ENCODE measurements around the gene TTYH2. TPM values are rescaled to one million over a fixed set of nuclear protein-coding genes. Genes with fewer than 3 reads are reported as not detected.

Gene TTYH2
- total and polyA plus RNA-seq, 9 donors = 9.8 to 43.1 (median 18.9) TPM

DNA sequence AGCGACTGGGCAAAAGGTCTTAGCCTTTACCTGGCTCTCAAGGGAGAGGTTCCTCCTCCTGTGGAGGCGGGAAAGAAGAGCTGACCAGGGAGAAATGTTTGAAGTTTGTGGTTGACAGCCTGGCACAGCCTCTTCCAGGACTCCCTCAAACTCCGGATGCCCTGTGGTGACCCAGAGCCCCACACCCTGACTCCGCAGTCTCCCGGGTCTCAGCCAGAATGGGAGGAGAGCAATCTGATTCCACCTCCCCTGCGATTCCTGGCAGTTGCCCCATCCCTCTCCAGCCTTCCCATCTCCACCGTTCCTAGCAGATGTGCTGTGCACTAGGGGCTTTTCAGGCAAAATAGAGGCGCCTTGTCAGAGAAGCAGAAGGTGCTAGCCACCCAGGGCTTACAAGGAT, 55.2 kb downstream of the TTYH2 start:
- Histone ChIP-seq H3K27me3 (no peaks in the 10 kb centered on the region), H3K36me3 (no peaks in the 10 kb centered on the region), H3K27ac (no peak overlapping the region), H3K9me3 (no peaks in the 10 kb centered on the region), H3K4me3 (no peak overlapping the region), H3K4me1 (ENCODE audit: insufficient read depth) (peaks cover 2% of the 10 kb centered on the region)
- whole genome bisulfite sequencing, 3 donors = 37 to 44% (median 40%) methylated on average over 8 of the region's 8 CpGs
- intact Hi-C loops (cut with DNase I) = no loop called here
- no peak for TF ChIP-seq CTCF (IDR thresholded peaks at IDR 0.05)
- TF ChIP-seq EP300 (IDR thresholded peaks at IDR 0.05) = no peak
- no peak for TF ChIP-seq POLR2A (IDR thresholded peaks at IDR 0.05)
- no peak for DNase-seq

GRCh38 chr17:74270333-74270732, 57.0 kb downstream of the TTYH2 start:
- WGBS, 3 donors = 10 to 24% (median 11%) methylated on average over 10 of the region's 10 CpGs
- peaks cover 5% of the 10 kb centered on the region for H3K4me1 ChIP-seq (ENCODE audit: insufficient read depth)
- H3K4me3 ChIP-seq = no peak overlapping the region
- no peak for TF ChIP-seq CTCF (IDR thresholded peaks at IDR 0.05)
- TF ChIP-seq EP300 (IDR thresholded peaks at IDR 0.05) = no peak
- TF ChIP-seq POLR2A (IDR thresholded peaks at IDR 0.05) = no peak
- peak in 3 of 5 donors; percentile 39 to 57 (median 41) for DNase-seq
- H3K27me3 ChIP-seq = no peaks in the 10 kb centered on the region
- H3K9me3 ChIP-seq = no peaks in the 10 kb centered on the region
- no peak overlapping the region for H3K27ac ChIP-seq
- H3K36me3 ChIP-seq = no peaks in the 10 kb centered on the region
- intact Hi-C loops (cut with DNase I) = no loop called here

GRCh38 chr17:74271281-74271680, 57.9 kb downstream of the TTYH2 start:
- Histone ChIP-seq H3K4me1 (ENCODE audit: insufficient read depth) (peaks cover 10% of the 10 kb centered on the region), H3K36me3 (no peaks in the 10 kb centered on the region), H3K4me3 (no peak overlapping the region)

GRCh38 chr17:74271901-74272561, 58.7 kb downstream of the TTYH2 start:
- no peaks in the 10 kb centered on the region for H3K9me3 ChIP-seq
- intact Hi-C loops (cut with DNase I) = no loop called here
- TF ChIP-seq POLR2A (IDR thresholded peaks at IDR 0.05) = no peak
- TF ChIP-seq EP300 (IDR thresholded peaks at IDR 0.05) = no peak
- no peak for TF ChIP-seq CTCF (IDR thresholded peaks at IDR 0.05)
- H3K27ac ChIP-seq = no peak overlapping the region
- 61 to 76% (median 74%) methylated on average over 13 of the region's 13 CpGs for WGBS, 3 donors
- no peaks in the 10 kb centered on the region for H3K27me3 ChIP-seq
- DNase-seq = peak in 2 of 5 donors; percentile 27 to 49
- peaks cover 15% of the 10 kb centered on the region for H3K4me1 ChIP-seq (ENCODE audit: insufficient read depth)
- no peak overlapping the region for H3K4me3 ChIP-seq
- no peaks in the 10 kb centered on the region for H3K36me3 ChIP-seq

More at GRCh38 chr17:74271281-74271680, 57.9 kb downstream of the TTYH2 start:
- 92 to 96% (median 95%) methylated on average over 3 of the region's 3 CpGs for WGBS, 3 donors
- TF ChIP-seq POLR2A (IDR thresholded peaks at IDR 0.05) (no peak), CTCF (IDR thresholded peaks at IDR 0.05) (no peak), EP300 (IDR thresholded peaks at IDR 0.05) (no peak)
- Histone ChIP-seq H3K27me3 (no peaks in the 10 kb centered on the region), H3K9me3 (no peaks in the 10 kb centered on the region), H3K27ac (no peak overlapping the region)
- no peak for DNase-seq
- intact Hi-C loops (cut with DNase I) = no loop called here
